Erythroblast (primary cell): ENCODE results near the gene UBR1.

Experiments
- GATA1 ChIP-seq: IDR thresholded peaks from 2 replicates; pipeline ENCODE4 v1.6.1; 2011; ENCODE audit warnings: low read depth, mild to moderate bottlenecking, control low read depth, low read length, moderate library complexity
- POLR2A ChIP-seq: IDR thresholded peaks from 2 replicates; pipeline ENCODE4 v1.6.1; 2011; ENCODE audit warnings: mild to moderate bottlenecking, low read length

DNA sequence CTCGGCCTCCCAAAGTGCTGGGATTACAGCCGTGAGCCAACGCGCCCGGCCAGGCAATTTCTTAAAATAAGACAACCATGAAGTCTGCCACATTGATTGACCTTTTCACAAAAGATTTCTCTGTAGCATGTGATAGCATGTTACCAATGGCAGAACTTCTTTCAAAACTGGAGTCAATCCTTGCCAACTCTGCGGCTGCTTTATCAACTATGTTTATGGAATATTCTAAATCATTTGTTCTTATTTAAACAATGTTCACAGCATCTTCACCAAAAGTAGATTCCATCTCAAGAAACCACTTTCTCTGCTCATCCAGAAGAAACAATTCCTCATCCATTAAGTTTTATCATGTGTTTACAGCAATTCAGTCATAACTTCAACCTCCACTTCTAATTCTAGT lies 9.4 kb downstream of the UBR1 start:
- TF ChIP-seq POLR2A (no peak), GATA1 (no peak)
